CD4-positive, alpha-beta T cell treated with Interleukin-6 for 4 hours (primary cell): ENCODE measurements around the gene DRC7.
"Not testable (repeated sequence)": the region's sequence is repeated elsewhere in the genome, so short reads cannot be mapped to it uniquely, and the experiment has no call there.

ENCODE experiments used
- DNase-seq: peaks from one replicate; pipeline ENCODE4 v3.0.0-alpha.2; 2020; ENCODE audit warnings: mixed read lengths

The DRC7 gene

GRCh38 chr16:57764341-57765159, 69.9 kb downstream of the DRC7 start:
- no peak for DNase-seq

GRCh38 chr16:57765160-57765728, 70.6 kb downstream of the DRC7 start:
- no peak for DNase-seq

GRCh38 chr16:57766714-57767348, 72.2 kb downstream of the DRC7 start:
- DNase-seq, result no peak

- no peak for DNase-seq
These were observed 75.0 kb downstream of the DRC7 start for GRCh38 chr16:57769541-57770145.

- no peak for DNase-seq
These were observed 75.8 kb downstream of the DRC7 start for GRCh38 chr16:57770361-57770760.

GRCh38 chr16:57771141-57771785, 76.7 kb downstream of the DRC7 start:
- no peak for DNase-seq

- DNase-seq, result no peak
These were observed 78.4 kb downstream of the DRC7 start for GRCh38 chr16:57773019-57773418.

- no peak for DNase-seq
These were observed 79.2 kb downstream of the DRC7 start for GRCh38 chr16:57773655-57774295.

- no peak for DNase-seq
These were observed 80.2 kb downstream of the DRC7 start for GRCh38 chr16:57774705-57775285.

- no peak for DNase-seq
These were observed 81.3 kb downstream of the DRC7 start for GRCh38 chr16:57775661-57776469.

GRCh38 chr16:57778658-57779057, 84.1 kb downstream of the DRC7 start:
- DNase-seq, result no peak

- not testable (repeated sequence) for DNase-seq
These were observed 85.2 kb downstream of the DRC7 start for GRCh38 chr16:57779836-57780235.

GRCh38 chr16:57781349-57781740, 86.7 kb downstream of the DRC7 start:
- DNase-seq, result no peak
